HG03103 (cell line): Measurements from ENCODE around the gene APOBR.
"Not testable (repeated sequence)": the region's sequence is repeated elsewhere in the genome, so short reads cannot be mapped to it uniquely, and the experiment has no call there.

Experiments used
- ATAC-seq: cut with Tn5 transposase; IDR thresholded peaks from one replicate; pipeline ENCODE4 v1.9.1; 2021; ENCODE audit warnings: low read depth; ENCODE audit not compliant: unreplicated experiment

Gene APOBR

GRCh38 chr16:28498666-28499381 lies 4.4 kb downstream of the APOBR start:
- no peak for ATAC-seq

- ATAC-seq: no peak
Measured at GRCh38 chr16:28499854-28500253, 5.4 kb downstream of the APOBR start.

- not testable (repeated sequence) for ATAC-seq
Measured at GRCh38 chr16:28500476-28501180, 6.2 kb downstream of the APOBR start.

GRCh38 chr16:28501258-28502232 lies 7.1 kb downstream of the APOBR start:
- ATAC-seq: no peak

GRCh38 chr16:28502290-28502689 lies 7.8 kb downstream of the APOBR start:
- ATAC-seq: no peak

- no peak for ATAC-seq
Measured at GRCh38 chr16:28503470-28504259, 9.2 kb downstream of the APOBR start.

- no peak for ATAC-seq
Measured at GRCh38 chr16:28504707-28505404, 10.4 kb downstream of the APOBR start.

GRCh38 chr16:28505489-28506137 lies 11.2 kb downstream of the APOBR start:
- no peak for ATAC-seq

GRCh38 chr16:28511031-28511430 lies 16.6 kb downstream of the APOBR start:
- no peak for ATAC-seq

GRCh38 chr16:28511801-28512789 lies 17.7 kb downstream of the APOBR start:
- no peak for ATAC-seq

GRCh38 chr16:28513484-28514181 lies 19.2 kb downstream of the APOBR start:
- ATAC-seq: no peak

- ATAC-seq: no peak
Measured at GRCh38 chr16:28514246-28514645, 19.8 kb downstream of the APOBR start.

GRCh38 chr16:28520672-28521071 lies 26.2 kb downstream of the APOBR start:
- no peak for ATAC-seq

- no peak for ATAC-seq
Measured at GRCh38 chr16:28521436-28521835, 27.0 kb downstream of the APOBR start.

GRCh38 chr16:28522792-28523191 lies 28.3 kb downstream of the APOBR start:
- no peak for ATAC-seq

GRCh38 chr16:28524681-28525171 lies 30.3 kb downstream of the APOBR start:
- ATAC-seq: no peak
